HG03159 (cell line): Measurements from ENCODE around the gene HBA2.
"Not testable (repeated sequence)": the region's sequence is repeated elsewhere in the genome, so short reads cannot be mapped to it uniquely, and the experiment has no call there.

Experiments used
- ATAC-seq: cut with Tn5 transposase; IDR thresholded peaks from one replicate; pipeline ENCODE4 v1.9.1; 2021; ENCODE audit warnings: mild to moderate bottlenecking, moderate library complexity; ENCODE audit not compliant: unreplicated experiment

Gene HBA2

DNA sequence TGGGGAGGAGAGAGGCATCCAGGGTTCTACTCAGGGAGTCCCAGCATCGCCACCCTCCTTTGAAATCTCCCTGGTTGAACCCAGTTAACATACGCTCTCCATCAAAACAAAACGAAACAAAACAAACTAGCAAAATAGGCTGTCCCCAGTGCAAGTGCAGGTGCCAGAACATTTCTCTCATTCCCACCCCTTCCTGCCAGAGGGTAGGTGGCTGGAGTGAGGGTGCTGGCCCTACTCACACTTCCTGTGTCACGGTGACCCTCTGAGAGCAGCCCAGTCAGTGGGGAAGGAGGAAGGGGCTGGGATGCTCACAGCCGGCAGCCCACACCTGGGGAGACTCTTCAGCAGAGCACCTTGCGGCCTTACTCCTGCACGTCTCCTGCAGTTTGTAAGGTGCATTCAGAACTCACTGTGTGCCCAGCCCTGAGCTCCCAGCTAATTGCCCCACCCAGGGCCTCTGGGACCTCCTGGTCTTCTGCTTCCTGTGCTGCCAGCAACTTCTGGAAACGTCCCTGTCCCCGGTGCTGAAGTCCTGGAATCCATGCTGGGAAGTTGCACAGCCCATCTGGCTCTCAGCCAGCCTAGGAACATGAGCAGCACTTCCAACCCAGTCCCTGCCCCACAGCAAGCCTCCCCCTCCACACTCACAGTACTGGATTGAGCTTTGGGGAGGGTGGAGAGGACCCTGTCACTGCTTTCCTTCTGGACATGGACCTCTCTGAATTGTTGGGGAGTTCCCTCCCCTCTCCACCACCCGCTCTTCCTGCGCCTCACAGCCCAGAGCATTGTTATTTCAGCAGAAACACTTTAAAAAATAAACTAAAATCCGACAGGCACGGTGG is 1.5 kb downstream of the HBA2 start:
- not testable (repeated sequence) for ATAC-seq

DNA sequence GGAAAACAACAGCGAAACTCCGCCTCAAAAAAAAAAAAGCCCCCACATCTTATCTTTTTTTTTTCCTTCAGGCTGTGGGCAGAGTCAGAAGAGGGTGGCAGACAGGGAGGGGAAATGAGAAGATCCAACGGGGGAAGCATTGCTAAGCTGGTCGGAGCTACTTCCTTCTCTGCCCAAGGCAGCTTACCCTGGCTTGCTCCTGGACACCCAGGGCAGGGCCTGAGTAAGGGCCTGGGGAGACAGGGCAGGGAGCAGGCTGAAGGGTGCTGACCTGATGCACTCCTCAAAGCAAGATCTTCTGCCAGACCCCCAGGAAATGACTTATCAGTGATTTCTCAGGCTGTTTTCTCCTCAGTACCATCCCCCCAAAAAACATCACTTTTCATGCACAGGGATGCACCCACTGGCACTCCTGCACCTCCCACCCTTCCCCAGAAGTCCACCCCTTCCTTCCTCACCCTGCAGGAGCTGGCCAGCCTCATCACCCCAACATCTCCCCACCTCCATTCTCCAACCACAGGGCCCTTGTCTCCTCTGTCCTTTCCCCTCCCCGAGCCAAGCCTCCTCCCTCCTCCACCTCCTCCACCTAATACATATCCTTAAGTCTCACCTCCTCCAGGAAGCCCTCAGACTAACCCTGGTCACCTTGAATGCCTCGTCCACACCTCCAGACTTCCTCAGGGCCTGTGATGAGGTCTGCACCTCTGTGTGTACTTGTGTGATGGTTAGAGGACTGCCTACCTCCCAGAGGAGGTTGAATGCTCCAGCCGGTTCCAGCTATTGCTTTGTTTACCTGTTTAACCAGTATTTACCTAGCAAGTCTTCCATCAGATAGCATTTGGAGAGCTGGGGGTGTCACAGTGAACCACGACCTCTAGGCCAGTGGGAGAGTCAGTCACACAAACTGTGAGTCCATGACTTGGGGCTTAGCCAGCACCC is 2.6 kb downstream of the HBA2 start:
- ATAC-seq, result no peak

- not testable (repeated sequence) for ATAC-seq
These were observed 3.3 kb downstream of the HBA2 start for GRCh38 chr16:176006-176405.

- not testable (repeated sequence) for ATAC-seq
These were observed 4.1 kb downstream of the HBA2 start, which contains the start of gene HBA1 for GRCh38 chr16:176477-177382. Gene HBA1 (plus strand): TSS chr16:176680. CDS start chr16:176717, 37 bp downstream.

- no peak for ATAC-seq
These were observed 4.7 kb downstream of the HBA2 start for GRCh38 chr16:177394-177822.

- no peak for ATAC-seq
These were observed 5.4 kb downstream of the HBA2 start for GRCh38 chr16:177981-178667.

- ATAC-seq, result no peak
These were observed 6.0 kb downstream of the HBA2 start for GRCh38 chr16:178668-179015.

- no peak for ATAC-seq
These were observed 6.8 kb downstream of the HBA2 start for GRCh38 chr16:179211-180092.

DNA sequence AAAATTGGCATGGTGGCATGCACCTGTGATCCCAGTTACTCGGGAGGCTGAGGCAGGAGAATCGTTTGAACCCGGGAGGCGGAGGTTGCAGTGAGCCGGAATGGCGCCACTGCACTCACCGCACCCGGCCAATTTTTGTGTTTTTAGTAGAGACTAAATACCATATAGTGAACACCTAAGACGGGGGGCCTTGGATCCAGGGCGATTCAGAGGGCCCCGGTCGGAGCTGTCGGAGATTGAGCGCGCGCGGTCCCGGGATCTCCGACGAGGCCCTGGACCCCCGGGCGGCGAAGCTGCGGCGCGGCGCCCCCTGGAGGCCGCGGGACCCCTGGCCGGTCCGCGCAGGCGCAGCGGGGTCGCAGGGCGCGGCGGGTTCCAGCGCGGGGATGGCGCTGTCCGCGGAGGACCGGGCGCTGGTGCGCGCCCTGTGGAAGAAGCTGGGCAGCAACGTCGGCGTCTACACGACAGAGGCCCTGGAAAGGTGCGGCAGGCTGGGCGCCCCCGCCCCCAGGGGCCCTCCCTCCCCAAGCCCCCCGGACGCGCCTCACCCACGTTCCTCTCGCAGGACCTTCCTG is 7.5 kb downstream of the HBA2 start, which contains the start of gene HBQ1:
HBQ1 (plus strand) TSS at position 359 of the 575 bp plus-strand sequence; CDS start at position 387, 28 bp downstream.
- no peak for ATAC-seq

DNA sequence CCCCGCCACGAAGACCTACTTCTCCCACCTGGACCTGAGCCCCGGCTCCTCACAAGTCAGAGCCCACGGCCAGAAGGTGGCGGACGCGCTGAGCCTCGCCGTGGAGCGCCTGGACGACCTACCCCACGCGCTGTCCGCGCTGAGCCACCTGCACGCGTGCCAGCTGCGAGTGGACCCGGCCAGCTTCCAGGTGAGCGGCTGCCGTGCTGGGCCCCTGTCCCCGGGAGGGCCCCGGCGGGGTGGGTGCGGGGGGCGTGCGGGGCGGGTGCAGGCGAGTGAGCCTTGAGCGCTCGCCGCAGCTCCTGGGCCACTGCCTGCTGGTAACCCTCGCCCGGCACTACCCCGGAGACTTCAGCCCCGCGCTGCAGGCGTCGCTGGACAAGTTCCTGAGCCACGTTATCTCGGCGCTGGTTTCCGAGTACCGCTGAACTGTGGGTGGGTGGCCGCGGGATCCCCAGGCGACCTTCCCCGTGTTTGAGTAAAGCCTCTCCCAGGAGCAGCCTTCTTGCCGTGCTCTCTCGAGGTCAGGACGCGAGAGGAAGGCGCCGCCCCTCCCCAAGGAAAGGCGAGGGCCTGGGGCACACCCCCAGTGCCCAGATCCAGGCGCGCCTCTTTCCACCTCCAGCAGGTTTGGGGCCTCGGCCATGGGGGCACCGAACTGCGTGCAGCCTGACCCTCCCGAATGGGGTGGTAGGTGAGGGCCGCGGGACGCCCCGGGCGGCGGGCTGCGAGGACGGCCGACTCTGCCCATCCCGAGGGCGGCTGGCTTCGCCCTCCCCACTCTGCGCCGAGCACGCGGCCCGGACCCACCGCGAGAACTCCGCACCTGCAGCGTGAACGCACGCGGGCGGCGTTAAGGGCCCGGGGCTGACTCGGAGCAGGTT is 8.2 kb downstream of the HBA2 start:
- ATAC-seq, result no peak

DNA sequence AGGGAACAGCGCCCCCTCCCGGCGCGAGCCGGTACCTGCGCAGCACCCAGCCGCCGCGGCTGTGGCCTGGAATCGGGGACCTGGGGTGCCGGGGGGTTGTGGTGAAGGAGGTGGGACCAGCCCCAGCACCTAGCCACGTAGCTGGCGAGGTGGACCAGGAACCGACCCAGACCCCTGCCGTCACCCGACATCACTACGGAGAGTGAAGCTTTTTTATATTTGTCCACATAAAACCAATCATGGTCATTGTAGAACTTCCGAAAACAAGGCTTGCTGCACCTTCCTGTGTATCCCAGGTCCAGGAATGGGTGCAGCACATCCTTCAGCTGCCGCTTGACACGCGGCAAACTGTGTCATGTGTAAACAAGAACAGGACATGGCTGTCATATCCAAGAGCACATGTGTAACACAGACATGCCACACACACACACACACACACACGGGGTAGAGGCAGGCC is 8.9 kb downstream of the HBA2 start:
- no peak for ATAC-seq

- ATAC-seq, result no peak
These were observed 10.3 kb downstream of the HBA2 start for GRCh38 chr16:183005-183404.

GRCh38 chr16:185213-185612 is 12.5 kb downstream of the HBA2 start:
- ATAC-seq, result no peak

GRCh38 chr16:185691-186090 is 13.0 kb downstream of the HBA2 start:
- no peak for ATAC-seq

DNA sequence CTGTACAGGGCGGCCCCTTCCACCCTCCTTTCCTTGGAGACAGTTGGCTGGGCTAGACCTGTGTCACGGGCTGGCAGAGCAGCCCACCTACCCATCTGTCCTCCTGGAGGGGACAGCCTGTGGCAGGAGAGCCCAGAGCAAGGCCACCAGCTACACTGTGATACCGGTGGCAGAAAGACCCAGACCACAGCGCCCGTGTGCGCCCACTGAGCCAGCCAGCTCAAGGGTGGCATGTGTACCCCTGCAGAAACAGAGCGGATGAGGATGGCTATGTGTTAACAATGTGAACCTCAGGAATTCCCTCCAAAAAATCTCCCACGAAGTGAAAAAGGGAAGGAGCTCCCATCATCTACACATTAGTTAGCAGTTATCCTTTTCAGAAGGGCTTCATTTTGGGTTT is 14.7 kb downstream of the HBA2 start:
- no peak for ATAC-seq

- ATAC-seq, result no peak
These were observed 16.0 kb downstream of the HBA2 start for GRCh38 chr16:188674-189073.

DNA sequence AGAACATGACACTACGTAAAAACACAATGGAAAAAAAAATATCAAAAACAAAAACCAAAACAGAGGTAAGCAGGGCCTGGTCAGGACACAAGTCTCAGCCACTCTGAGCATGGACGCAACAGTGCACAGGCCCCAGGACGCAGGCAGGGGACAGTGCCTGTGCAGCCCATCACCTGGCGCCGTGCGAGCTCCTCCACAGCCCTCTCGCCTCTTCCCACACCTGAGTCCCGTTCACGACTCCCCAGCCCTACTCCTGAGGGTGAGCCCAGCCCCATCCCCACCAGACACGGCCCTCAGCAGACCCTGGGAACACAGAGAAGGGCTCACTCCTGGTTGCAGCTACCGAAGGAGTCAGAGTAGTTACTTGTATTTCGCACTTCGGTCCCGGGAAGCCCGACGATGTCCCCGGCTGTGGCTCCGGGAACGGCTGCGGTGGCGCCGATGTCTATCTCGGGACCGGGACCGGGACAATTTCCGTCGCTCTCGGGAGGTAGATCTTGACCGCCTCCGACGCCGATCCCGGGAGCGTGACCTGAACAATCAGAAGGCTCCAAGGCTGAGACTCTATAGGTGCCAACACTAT is 17.0 kb downstream of the HBA2 start:
- ATAC-seq, result no peak
